ENCODE data around the gene ZBTB44. TPM values are rescaled to one million over a fixed set of nuclear protein-coding genes. Genes with fewer than 3 reads are reported as not detected.

ZBTB44 gene
- total RNA-seq, 1 experiment from 2014 or later, result 41.2 TPM

GRCh38 chr11:130244848-130245247 is 69.9 kb downstream of the ZBTB44 start:
- CTCF ChIA-PET, result no interaction called here

GRCh38 chr11:130243816-130244215 is 70.9 kb downstream of the ZBTB44 start:
- H3K36me3 ChIP-seq (ENCODE audit: low read depth), result 0 out of 2 replicates have a peak, but pooled peaks cover 1% of the 10 kb centered on the region
- H3K27me3 ChIP-seq (ENCODE audit: insufficient read depth, low read depth), result no peaks in the 10 kb centered on the region
- H2AFZ ChIP-seq, result no peak overlapping the region
- intact Hi-C loops (cut with micrococcal nuclease; ENCODE audit: unreplicated experiment), result no loop called here
- ChIA-PET CTCF (no interaction called here), POLR2A (ENCODE audit: unreplicated experiment) (interaction anchor here (0.6 kb wide), 1 partner anchor 127 kb away, joined by 3 read pairs; no protein-coding TSS in a partner anchor)
- H3K9me3 ChIP-seq (ENCODE audit: insufficient read depth, low read depth), result no peaks in the 10 kb centered on the region
- no peaks in the 10 kb centered on the region for H3K79me2 ChIP-seq (ENCODE audit: low read depth)
- H3K4me2 ChIP-seq, result no peak overlapping the region
- no peak overlapping the region for H3K4me3 ChIP-seq
- DNase-seq, result no peak
- H3K27ac ChIP-seq, result no peak overlapping the region
- no peaks in the 10 kb centered on the region for H3K9me2 ChIP-seq (ENCODE audit: insufficient read depth)
- 0 out of 2 replicates have a peak, but pooled peaks cover 6% of the 10 kb centered on the region for H3F3A ChIP-seq (ENCODE audit: insufficient read depth, low read depth)
- no peaks in the 10 kb centered on the region for H3K4me1 ChIP-seq (replicated peaks; ENCODE audit: insufficient read depth)
- H4K20me1 ChIP-seq (ENCODE audit: insufficient read depth), result no peaks in the 10 kb centered on the region
- TF ChIP-seq CTCF (conservative IDR thresholded peaks at IDR 0.05) (no peak), EZH2 (IDR thresholded peaks at IDR 0.05; ENCODE audit: low read depth) (no peak)
- no TSS peak for BruUV-seq (replicated peaks)

More at GRCh38 chr11:130244848-130245247, 69.9 kb downstream of the ZBTB44 start:
- H3K4me1 ChIP-seq (replicated peaks; ENCODE audit: insufficient read depth), result no peaks in the 10 kb centered on the region
- H2AFZ ChIP-seq, result no peak overlapping the region
- H3F3A ChIP-seq (ENCODE audit: insufficient read depth, low read depth), result 0 out of 2 replicates have a peak, but pooled peaks cover 6% of the 10 kb centered on the region
- intact Hi-C loops (cut with micrococcal nuclease; ENCODE audit: unreplicated experiment), result no loop called here
- H3K4me2 ChIP-seq, result no peak overlapping the region
- no peaks in the 10 kb centered on the region for H3K36me3 ChIP-seq (ENCODE audit: low read depth)
- BruUV-seq (replicated peaks), result no TSS peak
- no peaks in the 10 kb centered on the region for H3K9me2 ChIP-seq (ENCODE audit: insufficient read depth)
- H3K27me3 ChIP-seq (ENCODE audit: insufficient read depth, low read depth), result no peaks in the 10 kb centered on the region
- no peak overlapping the region for H3K4me3 ChIP-seq
- POLR2A ChIA-PET (ENCODE audit: unreplicated experiment), result no interaction called here
- TF ChIP-seq EZH2 (IDR thresholded peaks at IDR 0.05; ENCODE audit: low read depth), result no peak
- TF ChIP-seq CTCF (conservative IDR thresholded peaks at IDR 0.05), result no peak
- no peak overlapping the region for H3K27ac ChIP-seq
- no peak for DNase-seq
- H3K79me2 ChIP-seq (ENCODE audit: low read depth), result no peaks in the 10 kb centered on the region
- H3K9me3 ChIP-seq (ENCODE audit: insufficient read depth, low read depth), result no peaks in the 10 kb centered on the region
- no peaks in the 10 kb centered on the region for H4K20me1 ChIP-seq (ENCODE audit: insufficient read depth)

GRCh38 chr11:130241713-130242112 is 73.0 kb downstream of the ZBTB44 start:
- Histone ChIP-seq H3K27me3 (ENCODE audit: insufficient read depth, low read depth) (no peaks in the 10 kb centered on the region), H3K4me1 (replicated peaks; ENCODE audit: insufficient read depth) (no peaks in the 10 kb centered on the region), H2AFZ (no peak overlapping the region), H3K27ac (no peak overlapping the region), H3F3A (ENCODE audit: insufficient read depth, low read depth) (0 out of 2 replicates have a peak, but pooled peaks cover 2% of the 10 kb centered on the region), H3K79me2 (ENCODE audit: low read depth) (no peaks in the 10 kb centered on the region), H3K9me3 (ENCODE audit: insufficient read depth, low read depth) (no peaks in the 10 kb centered on the region), H3K36me3 (ENCODE audit: low read depth) (0 out of 2 replicates have a peak, but pooled peaks cover 10% of the 10 kb centered on the region), H3K4me2 (no peak overlapping the region), H3K4me3 (no peak overlapping the region), H4K20me1 (ENCODE audit: insufficient read depth) (no peaks in the 10 kb centered on the region), H3K9me2 (ENCODE audit: insufficient read depth) (no peaks in the 10 kb centered on the region)
- CTCF ChIA-PET, result no interaction called here
- DNase-seq, result no peak
- TF ChIP-seq CTCF (conservative IDR thresholded peaks at IDR 0.05), result no peak
- no peak for TF ChIP-seq EZH2 (IDR thresholded peaks at IDR 0.05; ENCODE audit: low read depth)
- no TSS peak for BruUV-seq (replicated peaks)
- intact Hi-C loops (cut with micrococcal nuclease; ENCODE audit: unreplicated experiment), result no loop called here
- POLR2A ChIA-PET (ENCODE audit: unreplicated experiment), result no interaction called here

Measured in PC-9 (cell line).